Left ventricle myocardium inferior (tissue), 1 donor: ENCODE data around the gene SPG11. TPM values are rescaled to one million over a fixed set of nuclear protein-coding genes. Genes with fewer than 3 reads are reported as not detected.

ENCODE experiments used
- DNase-seq: peaks from one replicate; pipeline ENCODE4 v3.0.0-alpha.2; 2020
- H3K27ac ChIP-seq: fragments of 200-600 bp; replicated peaks from 2 replicates; pipeline ENCODE4 v1.8.0; 2021
- H3K27me3 ChIP-seq: fragments of 200-600 bp; 2 replicates; pipeline ENCODE4 v1.8.0; 2021; ENCODE audit warnings: low read depth
- H3K36me3 ChIP-seq: fragments of 200-600 bp; 2 replicates; pipeline ENCODE4 v1.8.0; 2021
- H3K4me1 ChIP-seq: fragments of 200-600 bp; 2 replicates; pipeline ENCODE4 v1.8.0; 2021
- H3K4me3 ChIP-seq: fragments of 200-600 bp; 2 replicates; pipeline ENCODE4 v1.8.0; 2021; ENCODE audit warnings: mild to moderate bottlenecking, moderate library complexity
- H3K9me3 ChIP-seq: fragments of 200-600 bp; replicated peaks from 2 replicates; pipeline ENCODE4 v1.8.0; 2021
- intact Hi-C: fragments of 100-400 bp; cut with micrococcal nuclease; formaldehyde crosslinking; loops from one replicate; pipeline ENCODE4 v1.11.0; 2022
- total RNA-seq: library from RNA; stranded (reverse); fragmentation: NEBNext Ultra II Directional; extraction: Animal tissue kit (Norgen Biotek cat#: 25700); gene quantifications from one replicate; pipeline ENCODE4 v1.2.1, GENCODE V29; 2021
- TF ChIP-seq, protein P1 (sequence below): fragments of 200-600 bp; IDR thresholded peaks from 2 replicates; pipeline ENCODE4 v1.8.0; 2021; ENCODE audit warnings: antibody characterized with exemption, mild to moderate bottlenecking, borderline replicate concordance
- donor health status: DM: no; HTN: yes; CAD: no; lungs with severe emphysema.

Gene SPG11
- total RNA-seq, 1 donor from 2014 or later = 49.6 TPM

- intact Hi-C loops = no loop called here
Observed at GRCh38 chr15:44591326-44591725, 72.1 kb downstream of the SPG11 start.

GRCh38 chr15:44588541-44588940 is 74.9 kb downstream of the SPG11 start:
- no peak for DNase-seq
- Histone ChIP-seq H3K4me3 (no peak overlapping the region), H3K27ac (no peak overlapping the region), H3K9me3 (no peaks in the 10 kb centered on the region), H3K36me3 (peaks cover 100% of the 10 kb centered on the region), H3K4me1 (no peaks in the 10 kb centered on the region), H3K27me3 (no peaks in the 10 kb centered on the region)
- intact Hi-C loops = no loop called here
- TF ChIP-seq, protein P1, sequence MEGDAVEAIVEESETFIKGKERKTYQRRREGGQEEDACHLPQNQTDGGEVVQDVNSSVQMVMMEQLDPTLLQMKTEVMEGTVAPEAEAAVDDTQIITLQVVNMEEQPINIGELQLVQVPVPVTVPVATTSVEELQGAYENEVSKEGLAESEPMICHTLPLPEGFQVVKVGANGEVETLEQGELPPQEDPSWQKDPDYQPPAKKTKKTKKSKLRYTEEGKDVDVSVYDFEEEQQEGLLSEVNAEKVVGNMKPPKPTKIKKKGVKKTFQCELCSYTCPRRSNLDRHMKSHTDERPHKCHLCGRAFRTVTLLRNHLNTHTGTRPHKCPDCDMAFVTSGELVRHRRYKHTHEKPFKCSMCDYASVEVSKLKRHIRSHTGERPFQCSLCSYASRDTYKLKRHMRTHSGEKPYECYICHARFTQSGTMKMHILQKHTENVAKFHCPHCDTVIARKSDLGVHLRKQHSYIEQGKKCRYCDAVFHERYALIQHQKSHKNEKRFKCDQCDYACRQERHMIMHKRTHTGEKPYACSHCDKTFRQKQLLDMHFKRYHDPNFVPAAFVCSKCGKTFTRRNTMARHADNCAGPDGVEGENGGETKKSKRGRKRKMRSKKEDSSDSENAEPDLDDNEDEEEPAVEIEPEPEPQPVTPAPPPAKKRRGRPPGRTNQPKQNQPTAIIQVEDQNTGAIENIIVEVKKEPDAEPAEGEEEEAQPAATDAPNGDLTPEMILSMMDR = no peak

More at GRCh38 chr15:44591326-44591725, 72.1 kb downstream of the SPG11 start:
- H3K9me3 ChIP-seq = no peaks in the 10 kb centered on the region
- H3K4me1 ChIP-seq = peaks cover 6% of the 10 kb centered on the region
- H3K4me3 ChIP-seq = no peak overlapping the region
- peaks cover 100% of the 10 kb centered on the region for H3K36me3 ChIP-seq
- H3K27ac ChIP-seq = no peak overlapping the region
- no peaks in the 10 kb centered on the region for H3K27me3 ChIP-seq
- TF ChIP-seq, protein P1 = no peak
- DNase-seq = no peak

- intact Hi-C loops = no loop called here
- H3K4me1 ChIP-seq = no peaks in the 10 kb centered on the region
- H3K27ac ChIP-seq = no peak overlapping the region
- TF ChIP-seq, protein P1 = no peak
- H3K9me3 ChIP-seq = no peaks in the 10 kb centered on the region
- DNase-seq = no peak
- no peak overlapping the region for H3K4me3 ChIP-seq
- no peaks in the 10 kb centered on the region for H3K27me3 ChIP-seq
- peaks cover 98% of the 10 kb centered on the region for H3K36me3 ChIP-seq
Observed at GRCh38 chr15:44585633-44586032, 77.8 kb downstream of the SPG11 start.

GRCh38 chr15:44584162-44584749 is 79.2 kb downstream of the SPG11 start:
- intact Hi-C loops = no loop called here
- H3K27ac ChIP-seq = no peak overlapping the region
- H3K4me1 ChIP-seq = no peaks in the 10 kb centered on the region
- DNase-seq = no peak
- no peak overlapping the region for H3K4me3 ChIP-seq
- no peaks in the 10 kb centered on the region for H3K9me3 ChIP-seq
- TF ChIP-seq, protein P1 = peak; percentile 51
- no peaks in the 10 kb centered on the region for H3K27me3 ChIP-seq
- H3K36me3 ChIP-seq = peaks cover 95% of the 10 kb centered on the region

GRCh38 chr15:44580105-44580504 is 83.4 kb downstream of the SPG11 start:
- Histone ChIP-seq H3K27ac (no peak overlapping the region), H3K4me1 (peaks cover 9% of the 10 kb centered on the region), H3K4me3 (no peak overlapping the region), H3K36me3 (peaks cover 54% of the 10 kb centered on the region), H3K9me3 (no peaks in the 10 kb centered on the region), H3K27me3 (no peaks in the 10 kb centered on the region)
- TF ChIP-seq, protein P1 = no peak
- intact Hi-C loops = no loop called here
- DNase-seq = no peak

DNA sequence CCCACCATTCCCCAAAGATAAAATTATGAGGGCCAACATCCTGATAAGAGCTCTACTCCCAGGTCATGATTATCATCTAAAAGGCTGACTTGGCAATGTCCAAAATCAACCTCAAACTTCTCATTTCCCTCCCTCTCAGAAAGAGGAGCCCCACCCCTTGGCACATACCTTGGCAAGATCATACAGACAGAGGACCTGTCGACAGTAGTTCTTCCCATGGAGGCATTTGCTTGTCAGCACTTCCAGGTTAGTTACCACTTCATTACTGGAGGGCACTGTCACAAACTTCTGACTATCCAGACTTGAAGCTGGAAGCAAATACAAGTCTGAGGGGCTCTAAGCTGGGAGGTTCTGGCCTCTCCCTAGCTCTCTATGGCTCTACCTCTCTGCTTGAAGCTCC is 88.7 kb downstream of the SPG11 start:
- TF ChIP-seq, protein P1 = no peak
- Histone ChIP-seq H3K4me3 (no peak overlapping the region), H3K36me3 (peaks cover 44% of the 10 kb centered on the region), H3K27ac (no peak overlapping the region), H3K4me1 (peaks cover 18% of the 10 kb centered on the region), H3K9me3 (no peaks in the 10 kb centered on the region), H3K27me3 (no peaks in the 10 kb centered on the region)
- no peak for DNase-seq
- intact Hi-C loops = no loop called here
